IMR-90 (cell line): ENCODE measurements around the gene ANKH. TPM values are rescaled to one million over a fixed set of nuclear protein-coding genes. Genes with fewer than 3 reads are reported as not detected.

Experiments used
- ATAC-seq: fragments of 200-7000 bp; cut with Tn5 transposase; 2 replicates; pipeline ENCODE4 v1.9.1; 2020; ENCODE audit warnings: low read depth, mild to moderate bottlenecking, moderate library complexity
- BruUV-seq: library from RNA; stranded (reverse); fragments of 400-500 nt; replicated peaks from 2 replicates; lab custom pipeline; 2021; lab: Mats Ljungman, UMichigan
- CTCF ChIA-PET: fragments of 300-600 bp; formaldehyde crosslinking; extraction: SDS; loops from one replicate; lab custom pipeline; 2021; ENCODE audit warnings: antibody characterized with exemption; lab: Yijun Ruan, JAX
- POLR2A ChIA-PET: fragments of 300-600 bp; sonication (Branson Sonifier 250); formaldehyde crosslinking; loops from one replicate; lab custom pipeline; 2022; ENCODE audit warnings: antibody characterized with exemption; ENCODE audit not compliant: unreplicated experiment; lab: Charles Lee
- DNase-seq: peaks from one replicate; pipeline ENCODE4 v3.0.0; 2013
- H2AFZ ChIP-seq: replicated peaks from 2 replicates; pipeline ENCODE3; 2013; ENCODE audit warnings: low read length, mild to moderate bottlenecking; ENCODE audit not compliant: poor library complexity
- H2AK5ac ChIP-seq: 2 replicates; pipeline ENCODE4 v1.6.1; 2013; ENCODE audit warnings: low read depth, low read length, inconsistent platforms
- H2AK9ac ChIP-seq: replicated peaks from 2 replicates; pipeline ENCODE3; 2013; ENCODE audit warnings: mild to moderate bottlenecking, low read depth, low read length, moderate library complexity; ENCODE audit not compliant: poor library complexity
- H2BK120ac ChIP-seq: 2 replicates; pipeline ENCODE4 v1.6.1; 2013; ENCODE audit warnings: low read depth, low read length, inconsistent platforms
- H2BK15ac ChIP-seq: 3 replicates; pipeline ENCODE4 v1.6.1; 2013; ENCODE audit warnings: low read depth, low read length, inconsistent platforms
- H2BK20ac ChIP-seq: 2 replicates; pipeline ENCODE4 v1.6.1; 2013; ENCODE audit warnings: low read depth, mild to moderate bottlenecking, inconsistent platforms, low read length, moderate library complexity
- H2BK5ac ChIP-seq: 2 replicates; pipeline ENCODE4 v1.6.1; 2013; ENCODE audit warnings: mild to moderate bottlenecking, low read depth, low read length, inconsistent platforms; ENCODE audit not compliant: poor library complexity, severe bottlenecking
- H3K14ac ChIP-seq: replicated peaks from 2 replicates; pipeline ENCODE4 v1.6.1; 2013; ENCODE audit warnings: low read depth, low read length, inconsistent platforms
- H3K18ac ChIP-seq: 2 replicates; pipeline ENCODE4 v1.6.1; 2013; ENCODE audit warnings: low read depth, low read length, control low read depth
- H3K23ac ChIP-seq: 2 replicates; pipeline ENCODE4 v1.6.1; 2013; ENCODE audit warnings: low read depth, low read length, inconsistent platforms
- H3K27ac ChIP-seq: 2 replicates; pipeline ENCODE4 v1.5.1; 2013; ENCODE audit warnings: mild to moderate bottlenecking, control low read depth, low read length; ENCODE audit not compliant: insufficient read depth
- H3K27me3 ChIP-seq: 2 replicates; pipeline ENCODE4 v1.6.1; 2013; ENCODE audit warnings: low read length; ENCODE audit not compliant: control insufficient read depth, insufficient read depth
- H3K36me3 ChIP-seq: 2 replicates; pipeline ENCODE4 v1.6.1; 2013; ENCODE audit warnings: low read length, mixed read lengths; ENCODE audit not compliant: control insufficient read depth, insufficient read depth
- H3K4ac ChIP-seq: 2 replicates; pipeline ENCODE4 v1.6.1; 2013; ENCODE audit warnings: low read depth, low read length, inconsistent platforms
- H3K4me1 ChIP-seq: 2 replicates; pipeline ENCODE4 v1.6.1; 2013; ENCODE audit warnings: low read length, mixed read lengths; ENCODE audit not compliant: control insufficient read depth, insufficient read depth
- H3K4me2 ChIP-seq: 2 replicates; pipeline ENCODE4 v1.6.1; 2013; ENCODE audit warnings: low read depth, mild to moderate bottlenecking, control low read depth, low read length, moderate library complexity
- H3K4me3 ChIP-seq: 2 replicates; pipeline ENCODE4 v1.5.1; 2013; ENCODE audit warnings: low read depth, mild to moderate bottlenecking, control low read depth, low read length, moderate library complexity; ENCODE audit not compliant: insufficient read depth
- H3K56ac ChIP-seq: 2 replicates; pipeline ENCODE4 v1.6.1; 2013; ENCODE audit warnings: low read length, inconsistent platforms; ENCODE audit not compliant: insufficient read depth; ENCODE audit errors: extremely low read depth
- H3K79me1 ChIP-seq, 2 experiments: 2 replicates each; pipeline ENCODE4 v1.6.1; 2013; ENCODE audit warnings: low read length in 2 of 2, inconsistent platforms in 1 of 2, low read depth in 1 of 2
- H3K9ac ChIP-seq: 2 replicates; pipeline ENCODE4 v1.6.1; 2013; ENCODE audit warnings: low read depth, low read length, control low read depth
- H3K9me1 ChIP-seq: 2 replicates; pipeline ENCODE4 v1.6.1; 2013; ENCODE audit warnings: low read length, inconsistent platforms; ENCODE audit not compliant: insufficient read depth
- H3K9me3 ChIP-seq: 2 replicates; pipeline ENCODE4 v1.6.1; 2013; ENCODE audit warnings: low read length; ENCODE audit not compliant: control insufficient read depth, insufficient read depth
- H4K20me1 ChIP-seq: 2 replicates; pipeline ENCODE4 v1.6.1; 2013; ENCODE audit warnings: low read length, inconsistent platforms; ENCODE audit not compliant: insufficient read depth
- H4K5ac ChIP-seq: 2 replicates; pipeline ENCODE4 v1.6.1; 2013; ENCODE audit warnings: mild to moderate bottlenecking, low read depth, low read length, control low read depth
- H4K8ac ChIP-seq, 2 experiments: 2 replicates each; pipeline ENCODE4 v1.6.1; 2013; ENCODE audit warnings: low read depth in 2 of 2, low read length in 2 of 2, control low read depth in 1 of 2, inconsistent platforms in 1 of 2
- H4K91ac ChIP-seq: 2 replicates; pipeline ENCODE4 v1.6.1; 2013; ENCODE audit warnings: low read depth, low read length, inconsistent platforms; ENCODE audit not compliant: insufficient read depth
- BHLHE40 ChIP-seq: fragments of 150-350 bp; IDR thresholded peaks from 2 replicates; pipeline ENCODE4 v1.6.1; 2016; ENCODE audit warnings: mild to moderate bottlenecking, low read depth, low read length
- CHD1 ChIP-seq: IDR thresholded peaks from 2 replicates; pipeline ENCODE4 v1.6.1; 2012; ENCODE audit warnings: low read depth, low read length, improper control_type of control experiment
- MAFK ChIP-seq: IDR thresholded peaks from 2 replicates; pipeline ENCODE4 v1.6.1; 2012; ENCODE audit warnings: low read depth, low read length, improper control_type of control experiment
- MAZ ChIP-seq: IDR thresholded peaks from 2 replicates; pipeline ENCODE4 v1.6.1; 2012; ENCODE audit warnings: low read depth, mild to moderate bottlenecking, low read length, improper control_type of control experiment, moderate library complexity, borderline replicate concordance
- POLR2A ChIP-seq: IDR thresholded peaks from 2 replicates; pipeline ENCODE4 v1.6.1; 2012; ENCODE audit warnings: mild to moderate bottlenecking, low read depth, low read length
- RCOR1 ChIP-seq: IDR thresholded peaks from 2 replicates; pipeline ENCODE4 v1.6.1; 2012; ENCODE audit warnings: mild to moderate bottlenecking, low read length, improper control_type of control experiment; ENCODE audit not compliant: insufficient replicate concordance
- SMC3 ChIP-seq: fragments of 150-350 bp; IDR thresholded peaks from 2 replicates; pipeline ENCODE4 v1.6.1; 2016; ENCODE audit warnings: low read depth, mild to moderate bottlenecking, antibody characterized with exemption, low read length, moderate library complexity
- WGBS, 2 experiments: methylation state at CpG; one replicate each; pipeline versions ENCODE4 v1.1.5 to v1.1.7; 2013; ENCODE audit warnings: missing lambda C conversion rate in 2 of 2; ENCODE audit not compliant: insufficient read length in 1 of 2; ENCODE audit errors: extremely low coverage in 2 of 2; 5-methylcytosine and 5-hydroxymethylcytosine counted together
- dilution Hi-C: fragments of 300-500 bp; cut with HindIII; formaldehyde crosslinking; loops from one replicate; pipeline ENCODE4 v1.14.3; 2018; ENCODE audit warnings: low sequenced_read_pairs; ENCODE audit not compliant: unreplicated experiment
- in situ Hi-C: fragments of 300-500 bp; cut with MboI; formaldehyde crosslinking; loops from 3 replicates; pipeline ENCODE4 v1.14.3; 2019; ENCODE audit warnings: low sequenced_read_pairs, inconsistent platforms, mixed read lengths
- intact Hi-C: fragments of 100-400 bp; cut with micrococcal nuclease; formaldehyde crosslinking; loops from 2 replicates; pipeline ENCODE4 v1.10.0; 2022
- polyA plus RNA-seq, 3 experiments: library from polyadenylated mRNA; depleted of rRNA; stranded (reverse); fragments of >200 nt; gene quantifications; 2 replicates each; pipeline ENCODE4 v1.2.3, GENCODE V29; 2012; ENCODE audit warnings: low replicate concordance in 1 of 3
- total RNA-seq: library from RNA; depleted of rRNA; stranded (reverse); fragments of >200 nt; gene quantifications from 2 replicates; pipeline ENCODE4 v1.2.3, GENCODE V29; 2012
- TF ChIP-seq, protein P1 (sequence below): conservative IDR thresholded peaks from 2 replicates; pipeline ENCODE4 v1.5.1; 2012; ENCODE audit warnings: mild to moderate bottlenecking, low read depth, low read length, improper control_type of control experiment

Gene ANKH
- total and polyA plus RNA-seq, 2 of the 4 experiments (the other 2 are of a cell fraction) = 5.2 to 17.2 TPM

DNA sequence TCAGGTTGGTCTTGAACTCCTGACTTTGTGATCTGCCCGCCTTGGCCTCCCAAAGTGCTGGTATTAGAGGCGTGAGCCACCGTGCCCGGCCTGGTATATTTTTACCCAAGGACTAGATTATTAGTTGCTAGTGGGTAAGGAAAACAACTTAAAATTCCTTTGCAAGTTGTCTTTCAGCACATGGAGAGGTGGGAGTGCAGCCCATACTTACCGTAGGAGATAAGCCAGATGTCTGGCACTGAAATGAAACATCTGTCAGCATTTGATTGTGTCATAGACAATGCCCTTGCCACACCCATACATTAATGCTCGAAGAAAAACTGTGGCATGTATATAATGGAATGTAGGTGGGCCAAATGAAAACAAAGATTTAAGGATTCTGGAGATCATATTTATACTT, 36.6 kb upstream of the ANKH start:
- no peak overlapping the region for H2AFZ ChIP-seq
- no peak overlapping the region for H3K4me2 ChIP-seq
- H4K91ac ChIP-seq = no peak overlapping the region
- no peak overlapping the region for H3K9ac ChIP-seq
- dilution Hi-C loops = no loop called here
- H3K18ac ChIP-seq = no peak overlapping the region
- H2BK15ac ChIP-seq = no peak overlapping the region
- no peak for ATAC-seq
- H4K5ac ChIP-seq = no peak overlapping the region
- no peak overlapping the region for H3K14ac ChIP-seq
- DNase-seq = peak; percentile 23
- in situ Hi-C loops = no loop called here
- no peaks in the 10 kb centered on the region for H3K9me3 ChIP-seq
- no peaks in the 10 kb centered on the region for H3K79me1 ChIP-seq
- no peak overlapping the region for H3K4me3 ChIP-seq
- H3K9me1 ChIP-seq = no peaks in the 10 kb centered on the region; the same call in 1 of the 2 replicates
- no peak overlapping the region for H2AK5ac ChIP-seq
- 43% methylated on average over 1 of the region's 6 CpGs; no CpG with 5 or more reads in 1 of the 2 experiments for WGBS, 2 experiments
- H3K27ac ChIP-seq = no peak overlapping the region
- H3K4me1 ChIP-seq = no peaks in the 10 kb centered on the region
- H3K23ac ChIP-seq = no peak overlapping the region
- BruUV-seq = no TSS peak
- H2BK20ac ChIP-seq = no peak overlapping the region
- H2AK9ac ChIP-seq = no peak overlapping the region
- CTCF ChIA-PET = no interaction called here
- H4K8ac ChIP-seq = no peak overlapping the region
- intact Hi-C loops = no loop called here
- no peaks in the 10 kb centered on the region for H4K20me1 ChIP-seq
- no peak overlapping the region for H3K4ac ChIP-seq
- H3K27me3 ChIP-seq = no peaks in the 10 kb centered on the region; the same call in 1 of the 2 replicates
- TF ChIP-seq RCOR1 (no peak), MAFK (no peak), POLR2A (no peak), CHD1 (no peak), SMC3 (no peak), BHLHE40 (no peak), MAZ (no peak)
- TF ChIP-seq, protein P1, sequence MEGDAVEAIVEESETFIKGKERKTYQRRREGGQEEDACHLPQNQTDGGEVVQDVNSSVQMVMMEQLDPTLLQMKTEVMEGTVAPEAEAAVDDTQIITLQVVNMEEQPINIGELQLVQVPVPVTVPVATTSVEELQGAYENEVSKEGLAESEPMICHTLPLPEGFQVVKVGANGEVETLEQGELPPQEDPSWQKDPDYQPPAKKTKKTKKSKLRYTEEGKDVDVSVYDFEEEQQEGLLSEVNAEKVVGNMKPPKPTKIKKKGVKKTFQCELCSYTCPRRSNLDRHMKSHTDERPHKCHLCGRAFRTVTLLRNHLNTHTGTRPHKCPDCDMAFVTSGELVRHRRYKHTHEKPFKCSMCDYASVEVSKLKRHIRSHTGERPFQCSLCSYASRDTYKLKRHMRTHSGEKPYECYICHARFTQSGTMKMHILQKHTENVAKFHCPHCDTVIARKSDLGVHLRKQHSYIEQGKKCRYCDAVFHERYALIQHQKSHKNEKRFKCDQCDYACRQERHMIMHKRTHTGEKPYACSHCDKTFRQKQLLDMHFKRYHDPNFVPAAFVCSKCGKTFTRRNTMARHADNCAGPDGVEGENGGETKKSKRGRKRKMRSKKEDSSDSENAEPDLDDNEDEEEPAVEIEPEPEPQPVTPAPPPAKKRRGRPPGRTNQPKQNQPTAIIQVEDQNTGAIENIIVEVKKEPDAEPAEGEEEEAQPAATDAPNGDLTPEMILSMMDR = no peak
- no peak overlapping the region for H2BK5ac ChIP-seq
- H3K36me3 ChIP-seq = no peaks in the 10 kb centered on the region
- no peak overlapping the region for H2BK120ac ChIP-seq
- POLR2A ChIA-PET = no interaction called here
- no peak overlapping the region for H3K56ac ChIP-seq
